B cell (primary cell): ENCODE data around the gene PKNOX2. TPM values are rescaled to one million over a fixed set of nuclear protein-coding genes. Genes with fewer than 3 reads are reported as not detected.

ENCODE experiments used
- ATAC-seq: fragments of 200-7000 bp; cut with Tn5 transposase; one replicate; pipeline ENCODE4 v1.10.0; 2021; ENCODE audit warnings: low read depth, mild to moderate bottlenecking, moderate number of reproducible peaks, moderate library complexity
- CTCF ChIA-PET: fragments of 350-600 bp; sonication (Branson Sonifier 250); formaldehyde crosslinking; loops from one replicate; lab custom pipeline; 2021; ENCODE audit warnings: antibody characterized with exemption, inconsistent platforms; lab: Charles Lee
- POLR2A ChIA-PET: fragments of 350-600 bp; sonication (Branson Sonifier 250); formaldehyde crosslinking; loops from one replicate; lab custom pipeline; 2021; ENCODE audit warnings: antibody characterized with exemption; lab: Charles Lee
- DNase-seq: peaks from one replicate; pipeline ENCODE4 v3.0.0; 2013
- H2AFZ ChIP-seq: 2 replicates; pipeline ENCODE4 v1.6.1; 2012; ENCODE audit warnings: mild to moderate bottlenecking, low read depth, low read length; ENCODE audit not compliant: insufficient read depth, poor library complexity, severe bottlenecking
- H3K27ac ChIP-seq, 2 donors: 1 replicate in 1 of 2; 2 replicates in 1 of 2; pipeline ENCODE4 v1.5.1; 2012 to 2013; ENCODE audit warnings: low read length in 2 of 2, mild to moderate bottlenecking in 2 of 2, moderate library complexity in 1 of 2
- H3K27me3 ChIP-seq, 4 experiments: fragments of 200-600 bp in 1 of 4; sonication (generic) in 1 of 4; replicated peaks in 1 of 4; 1 replicate in 2 of 4; 2 replicates in 2 of 4; pipeline versions ENCODE4 v1.6.1 to v1.7.0; 2013 to 2016; ENCODE audit warnings: low read length in 3 of 4, mild to moderate bottlenecking in 2 of 4, mixed read lengths in 1 of 4, moderate library complexity in 1 of 4; ENCODE audit not compliant: insufficient read depth in 4 of 4, control insufficient read depth in 3 of 4; ENCODE audit errors: control extremely low read depth in 1 of 4
- H3K36me3 ChIP-seq, 2 experiments: replicated peaks in 1 of 2; 1 replicate in 1 of 2; 2 replicates in 1 of 2; pipeline versions ENCODE4 v1.6.1 to v1.7.1; 2013; ENCODE audit warnings: low read length in 1 of 2; ENCODE audit not compliant: insufficient read depth in 2 of 2, control insufficient read depth in 1 of 2; ENCODE audit errors: control extremely low read depth in 1 of 2, extremely low read depth in 1 of 2
- H3K4me1 ChIP-seq, 2 donors: fragments of 200-600 bp in 1 of 2; sonication (generic) in 1 of 2; 1 replicate in 1 of 2; 2 replicates in 1 of 2; pipeline versions ENCODE4 v1.5.1 to v1.6.1; 2013 to 2017; ENCODE audit warnings: low read length in 2 of 2; ENCODE audit not compliant: control insufficient read depth in 2 of 2, insufficient read depth in 2 of 2
- H3K4me2 ChIP-seq: replicated peaks from 2 replicates; pipeline ENCODE3; 2012; ENCODE audit warnings: mild to moderate bottlenecking, low read depth, low read length; ENCODE audit not compliant: poor library complexity, severe bottlenecking
- H3K4me3 ChIP-seq, 5 experiments: fragments of 200-600 bp in 1 of 5; sonication (generic) in 1 of 5; 1 replicate in 3 of 5; 2 replicates in 2 of 5; pipeline versions ENCODE4 v1.5.1 to v1.7.0; 2011 to 2016; ENCODE audit warnings: low read length in 4 of 5, mild to moderate bottlenecking in 4 of 5, low read depth in 2 of 5, control low read depth in 1 of 5, moderate library complexity in 1 of 5; ENCODE audit not compliant: insufficient read depth in 1 of 5; ENCODE audit errors: control extremely low read depth in 1 of 5, extremely low read depth in 1 of 5
- H3K79me2 ChIP-seq: fragments of 200-600 bp; sonication (generic); one replicate; pipeline ENCODE4 v1.6.0; 2016; ENCODE audit warnings: low read length; ENCODE audit not compliant: control insufficient read depth, insufficient read depth
- H3K9ac ChIP-seq: fragments of 200-600 bp; sonication (generic); 2 replicates; pipeline ENCODE4 v1.6.1; 2017; ENCODE audit warnings: mild to moderate bottlenecking, low read length, moderate library complexity
- H3K9me3 ChIP-seq, 3 donors: one replicate each; pipeline versions ENCODE4 v1.6.1 to v1.7.1; 2013; ENCODE audit warnings: low read length in 2 of 3; ENCODE audit not compliant: control insufficient read depth in 2 of 3, insufficient read depth in 1 of 3; ENCODE audit errors: control extremely low read depth in 1 of 3
- H4K20me1 ChIP-seq: 2 replicates; pipeline ENCODE4 v1.6.0; 2012; ENCODE audit warnings: mild to moderate bottlenecking, low read length; ENCODE audit not compliant: insufficient read depth, control insufficient read depth, poor library complexity, severe bottlenecking
- H3K27ac Mint-ChIP-seq: one replicate; pipeline ENCODE4 v1.8.0; 2021; ENCODE audit warnings: mixed read lengths
- H3K27me3 Mint-ChIP-seq: one replicate; pipeline ENCODE4 v1.8.0; 2021; ENCODE audit warnings: mixed read lengths
- H3K4me1 Mint-ChIP-seq: one replicate; pipeline ENCODE4 v1.8.0; 2021; ENCODE audit warnings: mixed read lengths
- H3K4me3 Mint-ChIP-seq: one replicate; pipeline ENCODE4 v1.8.0; 2021; ENCODE audit warnings: mixed read lengths
- H3K9me3 Mint-ChIP-seq: one replicate; pipeline ENCODE4 v1.8.0; 2022; ENCODE audit warnings: mixed read lengths; ENCODE audit not compliant: insufficient read depth
- CTCF ChIP-seq: fragments of 200-600 bp; IDR thresholded peaks from one replicate; pipeline ENCODE4 v1.8.0; 2022; ENCODE audit warnings: antibody characterized with exemption, mild to moderate bottlenecking
- EZH2 ChIP-seq: IDR thresholded peaks from 2 replicates; pipeline ENCODE4 v1.6.1; 2012; ENCODE audit warnings: borderline replicate concordance, low read depth, mild to moderate bottlenecking, moderate library complexity, low read length; ENCODE audit not compliant: insufficient read depth, poor library complexity, severe bottlenecking
- WGBS: methylation state at CpG from one replicate; pipeline ENCODE4 v1.1.5; 2013; ENCODE audit warnings: missing lambda C conversion rate; ENCODE audit not compliant: insufficient coverage; 5-methylcytosine and 5-hydroxymethylcytosine counted together
- intact Hi-C: fragments of 100-400 bp; cut with micrococcal nuclease; formaldehyde crosslinking; loops from one replicate; pipeline ENCODE4 v1.10.0; 2022
- polyA plus RNA-seq: library from polyadenylated mRNA; depleted of rRNA; stranded (reverse); fragments of >200 nt; gene quantifications from 2 replicates; pipeline ENCODE4 v1.2.3, GENCODE V29; 2012
- total RNA-seq, 2 donors: library from RNA; stranded (reverse); fragments of 120-200 nt in 1 of 2; gene quantifications; 1 replicate in 1 of 2; 2 replicates in 1 of 2; pipeline versions ENCODE4 v1.2.3 to v1.2.4, GENCODE V29; 2013 to 2022

PKNOX2 gene
- total and polyA plus RNA-seq, 2 donors (not counting 1 experiment from before 2014, with no cell fraction given), result not detected

GRCh38 chr11:125401235-125401634 lies 236.7 kb downstream of the PKNOX2 start:
- ChIA-PET CTCF (no interaction called here), POLR2A (no interaction called here)
- no peak overlapping the region for H3K27ac Mint-ChIP-seq
- peaks cover 4% of the 10 kb centered on the region for H3K4me1 Mint-ChIP-seq
- Histone ChIP-seq H3K27me3 (peaks cover 0 to 30% (median 6%) of the 10 kb centered on the region in 4 experiments), H2AFZ (no peak overlapping the region), H3K4me1 (peaks cover 5 to 7% of the 10 kb centered on the region in 2 donors), H3K36me3 (no peaks in the 10 kb centered on the region), H4K20me1 (no peaks in the 10 kb centered on the region), H3K4me3 (no peak overlapping the region), H3K79me2 (no peaks in the 10 kb centered on the region), H3K27ac (no peak overlapping the region), H3K9ac (no peak overlapping the region), H3K9me3 (no peaks in the 10 kb centered on the region), H3K4me2 (no peak overlapping the region)
- intact Hi-C loops, result no loop called here
- H3K9me3 Mint-ChIP-seq, result no peaks in the 10 kb centered on the region
- TF ChIP-seq CTCF (no peak), EZH2 (no peak)
- H3K4me3 Mint-ChIP-seq, result no peak overlapping the region
- 89% methylated on average over 10 of the region's 12 CpGs for WGBS
- no peak for DNase-seq
- ATAC-seq, result no peak
- peaks cover 75% of the 10 kb centered on the region for H3K27me3 Mint-ChIP-seq

GRCh38 chr11:125401746-125402145 lies 237.2 kb downstream of the PKNOX2 start:
- no peak overlapping the region for H3K4me3 Mint-ChIP-seq
- Histone ChIP-seq H3K9me3 (no peaks in the 10 kb centered on the region), H3K27me3 (peaks cover 0 to 34% (median 6%) of the 10 kb centered on the region in 4 experiments), H3K4me3 (no peak overlapping the region), H3K4me2 (no peak overlapping the region), H3K79me2 (no peaks in the 10 kb centered on the region), H3K27ac (no peak overlapping the region), H2AFZ (no peak overlapping the region), H3K4me1 (peaks cover 5 to 7% of the 10 kb centered on the region in 2 donors), H3K36me3 (no peaks in the 10 kb centered on the region), H3K9ac (no peak overlapping the region), H4K20me1 (no peaks in the 10 kb centered on the region)
- WGBS, result 95% methylated on average over 3 of the region's 11 CpGs
- no peaks in the 10 kb centered on the region for H3K9me3 Mint-ChIP-seq
- ATAC-seq (no peak), DNase-seq (no peak)
- no peak overlapping the region for H3K27ac Mint-ChIP-seq
- no peak for TF ChIP-seq EZH2
- TF ChIP-seq CTCF, result no peak
- intact Hi-C loops, result no loop called here
- CTCF ChIA-PET, result no interaction called here
- POLR2A ChIA-PET, result no interaction called here
- H3K4me1 Mint-ChIP-seq, result peaks cover 4% of the 10 kb centered on the region
- H3K27me3 Mint-ChIP-seq, result peaks cover 76% of the 10 kb centered on the region
